Smooth muscle cell of the brain vasculature (primary cell): ENCODE results near the gene SYT1.
"Not testable (repeated sequence)": the region's sequence is repeated elsewhere in the genome, so short reads cannot be mapped to it uniquely, and the experiment has no call there.

Experiments used
- DNase-seq: peaks from one replicate; pipeline ENCODE4 v3.0.0-alpha.2; 2012; ENCODE audit warnings: low read depth, low spot score

Gene SYT1

GRCh38 chr12:79393842-79394241 is 529.3 kb downstream of the SYT1 start:
- no peak for DNase-seq

- DNase-seq, result no peak
Observed at GRCh38 chr12:79397609-79398008, 533.0 kb downstream of the SYT1 start.

- DNase-seq, result no peak
Observed at GRCh38 chr12:79400481-79400880, 535.9 kb downstream of the SYT1 start.

GRCh38 chr12:79402606-79403005 is 538.0 kb downstream of the SYT1 start:
- no peak for DNase-seq

- no peak for DNase-seq
Observed at GRCh38 chr12:79406993-79407392, 542.4 kb downstream of the SYT1 start.

GRCh38 chr12:79407671-79408622 is 543.4 kb downstream of the SYT1 start:
- DNase-seq, result no peak

- DNase-seq, result no peak
Observed at GRCh38 chr12:79408689-79409088, 544.1 kb downstream of the SYT1 start.

GRCh38 chr12:79409562-79409961 is 545.0 kb downstream of the SYT1 start:
- no peak for DNase-seq

- DNase-seq, result no peak
Observed at GRCh38 chr12:79411791-79412190, 547.2 kb downstream of the SYT1 start.

GRCh38 chr12:79413796-79414195 is 549.2 kb downstream of the SYT1 start:
- DNase-seq, result no peak

- no peak for DNase-seq
Observed at GRCh38 chr12:79414252-79414651, 549.7 kb downstream of the SYT1 start.

GRCh38 chr12:79415321-79415720 is 550.7 kb downstream of the SYT1 start:
- no peak for DNase-seq

GRCh38 chr12:79415746-79416435 is 551.3 kb downstream of the SYT1 start:
- DNase-seq, result no peak

- DNase-seq, result no peak
Observed at GRCh38 chr12:79420146-79420618, 555.6 kb downstream of the SYT1 start.

- no peak for DNase-seq
Observed at GRCh38 chr12:79421236-79421740, 556.7 kb downstream of the SYT1 start.

GRCh38 chr12:79422060-79422812 is 557.7 kb downstream of the SYT1 start:
- DNase-seq, result no peak

- DNase-seq, result no peak
Observed at GRCh38 chr12:79423560-79423959, 559.0 kb downstream of the SYT1 start.

GRCh38 chr12:79424109-79424721 is 559.6 kb downstream of the SYT1 start:
- DNase-seq, result no peak

GRCh38 chr12:79426121-79426520 is 561.5 kb downstream of the SYT1 start:
- no peak for DNase-seq

GRCh38 chr12:79426744-79427143 is 562.2 kb downstream of the SYT1 start:
- not testable (repeated sequence) for DNase-seq

- no peak for DNase-seq
Observed at GRCh38 chr12:79433465-79434072, 569.0 kb downstream of the SYT1 start.
